Measurements from ENCODE around the gene BMP6. TPM values are rescaled to one million over a fixed set of nuclear protein-coding genes. Genes with fewer than 3 reads are reported as not detected.

The BMP6 gene
- total and polyA plus RNA-seq, 2 experiments from 2014 or later: 0.84 to 2.8 TPM

GRCh38 chr6:7905416-7905815, 179.5 kb downstream of the BMP6 start:
- Mint-ChIP-seq H3K4me1 (peaks cover 6% of the 10 kb centered on the region), H3K9me3 (no peaks in the 10 kb centered on the region), H3K36me3 (ENCODE audit: low read depth) (peaks cover 52% of the 10 kb centered on the region), H3K27ac (no peak overlapping the region), H3K4me3 (no peak overlapping the region), H3K27me3 (ENCODE audit: insufficient read depth, low read depth, poor library complexity) (no peaks in the 10 kb centered on the region)
- no peaks in the 10 kb centered on the region for H3K9me2 ChIP-seq (ENCODE audit: insufficient read depth)
- H3K27me3 ChIP-seq (ENCODE audit: insufficient read depth): no peaks in the 10 kb centered on the region
- H3K4me1 ChIP-seq (ENCODE audit: insufficient read depth): peaks cover 10% of the 10 kb centered on the region; the same call in 1 of the 2 replicates
- no peak overlapping the region for H3K27ac ChIP-seq (ENCODE audit: low read depth)
- no peak for ATAC-seq
- H3K36me3 ChIP-seq (ENCODE audit: insufficient read depth): peaks cover 7% of the 10 kb centered on the region; the same call in 1 of the 2 replicates
- H3K4me2 ChIP-seq: no peak overlapping the region
- H3F3A ChIP-seq (replicated peaks; ENCODE audit: low read depth): 0 out of 2 replicates have a peak, but pooled peaks cover 4% of the 10 kb centered on the region
- TF ChIP-seq CREB1 (CRISPR knock-in tag; IDR thresholded peaks at IDR 0.05; ENCODE audit: low read depth) (no peak), ZNF114 (CRISPR knock-in tag; IDR thresholded peaks at IDR 0.05) (no peak), ZNF331 (CRISPR knock-in tag; IDR thresholded peaks at IDR 0.05; ENCODE audit: low read depth) (no peak), NANOG (IDR thresholded peaks at IDR 0.05; ENCODE audit: borderline replicate concordance) (no peak), JUNB (IDR thresholded peaks at IDR 0.05; ENCODE audit: unreplicated experiment) (no peak), EZH2phosphoT487 (IDR thresholded peaks at IDR 0.05; ENCODE audit: unreplicated experiment) (no peak), STAT1 (IDR thresholded peaks at IDR 0.05; ENCODE audit: unreplicated experiment) (no peak), EZH2 (IDR thresholded peaks at IDR 0.05; ENCODE audit: low read depth, unreplicated experiment) (no peak), REST (IDR thresholded peaks at IDR 0.05; ENCODE audit: unreplicated experiment) (no peak), CTCF (conservative IDR thresholded peaks at IDR 0.05; ENCODE audit: low read depth in 2 of 2) (no peak), ZNF462 (CRISPR knock-in tag; IDR thresholded peaks at IDR 0.05) (no peak), POLR2AphosphoS5 (IDR thresholded peaks at IDR 0.05; ENCODE audit: low read depth) (no peak)
- TF ChIP-seq, protein P1, sequence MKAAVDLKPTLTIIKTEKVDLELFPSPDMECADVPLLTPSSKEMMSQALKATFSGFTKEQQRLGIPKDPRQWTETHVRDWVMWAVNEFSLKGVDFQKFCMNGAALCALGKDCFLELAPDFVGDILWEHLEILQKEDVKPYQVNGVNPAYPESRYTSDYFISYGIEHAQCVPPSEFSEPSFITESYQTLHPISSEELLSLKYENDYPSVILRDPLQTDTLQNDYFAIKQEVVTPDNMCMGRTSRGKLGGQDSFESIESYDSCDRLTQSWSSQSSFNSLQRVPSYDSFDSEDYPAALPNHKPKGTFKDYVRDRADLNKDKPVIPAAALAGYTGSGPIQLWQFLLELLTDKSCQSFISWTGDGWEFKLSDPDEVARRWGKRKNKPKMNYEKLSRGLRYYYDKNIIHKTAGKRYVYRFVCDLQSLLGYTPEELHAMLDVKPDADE (IDR thresholded peaks at IDR 0.05): no peak
- peaks cover 39% of the 10 kb centered on the region for H4K20me1 ChIP-seq (replicated peaks; ENCODE audit: insufficient read depth)
- H3K4me3 ChIP-seq: no peak overlapping the region
- DNase-seq (ENCODE audit: low spot score): no peak
- no peak overlapping the region for H2AFZ ChIP-seq
- H3K79me2 ChIP-seq (replicated peaks; ENCODE audit: insufficient read depth): peaks cover 66% of the 10 kb centered on the region
